ENCODE measurements around the gene PPP1R15B. TPM values are rescaled to one million over a fixed set of nuclear protein-coding genes. Genes with fewer than 3 reads are reported as not detected.

PPP1R15B gene
- total RNA-seq, 1 experiment from 2014 or later: 45.9 TPM

GRCh38 chr1:204384636-204385352 is 26.8 kb downstream of the PPP1R15B start:
- H3K18ac ChIP-seq (ENCODE audit: insufficient read length, low read depth, low read length): no peak overlapping the region
- H2AK5ac ChIP-seq (ENCODE audit: insufficient read length, low read length): no peak overlapping the region
- no peak overlapping the region for H3K9ac ChIP-seq (ENCODE audit: extremely low read depth, insufficient read length, low read length)
- H2BK120ac ChIP-seq (ENCODE audit: low read depth, low read length, poor library complexity, severe bottlenecking): no peak overlapping the region
- Mint-ChIP-seq H3K27me3 (ENCODE audit: low read depth) (peaks cover 14% of the 10 kb centered on the region), H3K9me3 (no peaks in the 10 kb centered on the region), H3K4me3 (no peak overlapping the region), H3K4me1 (no peaks in the 10 kb centered on the region), H3K27ac (no peak overlapping the region), H3K36me3 (ENCODE audit: insufficient read depth in 1 of 3, low read depth in 3 of 3) (no peaks in the 10 kb centered on the region)
- no peak overlapping the region for H2BK12ac ChIP-seq (ENCODE audit: insufficient read length, low read depth, low read length)
- H3K4ac ChIP-seq (ENCODE audit: low read depth, low read length): no peak overlapping the region
- H2BK5ac ChIP-seq (ENCODE audit: insufficient read length, low read length): no peak overlapping the region
- H3K4me1 ChIP-seq (ENCODE audit: insufficient read depth, low read length): no peaks in the 10 kb centered on the region
- peaks cover 4% of the 10 kb centered on the region; the same call in 1 of the 2 replicates for H3K27me3 ChIP-seq (ENCODE audit: insufficient read depth, low read length)
- H3T11ph ChIP-seq (ENCODE audit: low read length): no peak overlapping the region
- no peak overlapping the region for H4K8ac ChIP-seq (replicated peaks; ENCODE audit: insufficient read length, low read depth, low read length)
- no peaks in the 10 kb centered on the region for H3K79me2 ChIP-seq (ENCODE audit: insufficient read depth, low read length)
- no peak for DNase-seq
- no CpG with 5 or more reads among the region's 7 CpGs for WGBS (ENCODE audit: extremely low coverage, insufficient read length, low lambda C conversion rate)
- no peaks in the 10 kb centered on the region for H3K23me2 ChIP-seq (ENCODE audit: insufficient read length, low read depth, low read length, poor library complexity, severe bottlenecking)
- no peak overlapping the region for H3K27ac ChIP-seq (ENCODE audit: insufficient read length, low read depth, low read length)
- no peak for TF ChIP-seq CTCF (conservative IDR thresholded peaks at IDR 0.05)
- H2BK20ac ChIP-seq (ENCODE audit: low read depth, low read length, poor library complexity, severe bottlenecking): no peak overlapping the region
- no peak overlapping the region for H2BK15ac ChIP-seq (ENCODE audit: low read depth, low read length)
- H3K14ac ChIP-seq (ENCODE audit: insufficient read depth, low read length): no peak overlapping the region
- no peak overlapping the region for H3K23ac ChIP-seq (ENCODE audit: insufficient read length, low read depth, low read length)
- no peaks in the 10 kb centered on the region for H4K20me1 ChIP-seq (ENCODE audit: control insufficient read depth, insufficient read depth, insufficient read length)
- no peak overlapping the region for H4K91ac ChIP-seq (ENCODE audit: insufficient read length, low read depth, low read length)
- H3K9me3 ChIP-seq (ENCODE audit: control insufficient read depth, low read depth, low read length): no peaks in the 10 kb centered on the region
- H3K56ac ChIP-seq (ENCODE audit: insufficient read length, low read depth, low read length): no peak overlapping the region
- H4K5ac ChIP-seq (ENCODE audit: insufficient read length, low read depth, low read length): no peak overlapping the region
- H3K79me1 ChIP-seq (ENCODE audit: insufficient read depth, low read depth, low read length, poor library complexity, severe bottlenecking): no peaks in the 10 kb centered on the region
- H2AFZ ChIP-seq (ENCODE audit: low read length): no peak overlapping the region
- H3K4me2 ChIP-seq (ENCODE audit: insufficient read depth, insufficient read length, low read length): no peak overlapping the region
